GM19099 (cell line): Measurements from ENCODE around the gene FBXW2.

Experiments used
- POLR2A ChIP-seq: IDR thresholded peaks from 3 replicates; pipeline ENCODE4 v1.6.1; 2011; ENCODE audit warnings: low read depth; ENCODE audit not compliant: insufficient read length; ENCODE audit errors: extremely low read depth

FBXW2 gene

DNA sequence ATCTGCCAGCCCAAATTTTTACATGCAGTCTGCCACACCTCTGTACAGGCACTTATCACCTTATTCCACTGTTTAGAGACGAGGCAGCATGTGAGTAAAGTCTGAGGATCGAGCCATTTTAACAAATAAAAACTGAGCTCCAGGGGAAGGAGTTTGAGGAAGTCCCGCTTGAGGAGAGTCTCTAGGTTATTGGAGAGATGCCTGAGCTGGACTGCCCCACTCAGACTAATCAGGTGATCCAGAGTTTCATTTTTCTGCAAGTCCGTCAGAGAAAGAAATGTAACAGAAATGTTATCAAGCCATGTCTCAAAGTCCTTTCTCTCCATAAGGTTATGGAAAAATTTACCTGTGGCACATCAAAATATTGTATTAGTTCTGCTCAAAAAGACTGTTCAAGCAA is 5.3 kb downstream of the FBXW2 start:
- no peak for TF ChIP-seq POLR2A

DNA sequence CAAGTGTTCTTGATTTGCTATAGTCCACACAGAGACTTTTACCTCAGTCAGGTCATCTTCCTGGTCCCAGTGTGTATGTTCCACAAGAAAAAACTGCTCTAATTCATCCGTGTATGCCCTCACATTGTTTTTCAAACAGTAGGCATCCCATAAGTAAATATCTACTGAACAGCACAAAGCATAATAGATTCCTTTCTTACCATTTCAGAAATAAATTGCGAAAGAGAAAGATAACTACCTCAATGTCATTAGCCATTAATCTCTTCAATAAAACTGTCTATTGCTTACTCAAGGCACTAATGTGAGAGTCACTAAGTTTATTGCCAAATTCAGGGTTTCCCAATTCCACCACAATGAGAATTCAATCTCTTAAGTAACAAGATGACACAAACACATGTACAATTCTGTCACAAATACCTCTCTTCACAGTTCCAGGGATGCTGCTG is 9.6 kb downstream of the FBXW2 start:
- TF ChIP-seq POLR2A = no peak

DNA sequence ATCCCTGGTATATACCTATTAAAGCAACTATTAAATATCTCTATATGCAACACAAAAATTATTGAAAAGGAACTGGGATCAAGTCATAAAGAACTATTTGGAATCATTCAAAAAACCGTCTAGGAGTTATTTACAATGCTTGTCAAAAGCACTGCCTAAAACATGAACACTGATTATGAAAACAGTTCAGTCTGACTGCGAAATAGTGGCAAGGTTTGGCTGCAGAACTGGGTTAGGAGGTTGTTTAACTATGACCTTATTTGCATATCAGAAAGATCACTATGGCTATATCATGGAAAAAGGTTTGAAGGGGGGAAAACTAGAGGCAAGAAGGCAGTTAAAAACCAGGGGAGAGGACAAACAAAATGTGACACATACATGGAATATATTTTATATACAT is 12.0 kb downstream of the FBXW2 start:
- no peak for TF ChIP-seq POLR2A

- TF ChIP-seq POLR2A = no peak
These were observed 12.8 kb downstream of the FBXW2 start for GRCh38 chr9:120780367-120780766.

- TF ChIP-seq POLR2A = no peak
These were observed 14.0 kb downstream of the FBXW2 start for GRCh38 chr9:120779227-120779626.

DNA sequence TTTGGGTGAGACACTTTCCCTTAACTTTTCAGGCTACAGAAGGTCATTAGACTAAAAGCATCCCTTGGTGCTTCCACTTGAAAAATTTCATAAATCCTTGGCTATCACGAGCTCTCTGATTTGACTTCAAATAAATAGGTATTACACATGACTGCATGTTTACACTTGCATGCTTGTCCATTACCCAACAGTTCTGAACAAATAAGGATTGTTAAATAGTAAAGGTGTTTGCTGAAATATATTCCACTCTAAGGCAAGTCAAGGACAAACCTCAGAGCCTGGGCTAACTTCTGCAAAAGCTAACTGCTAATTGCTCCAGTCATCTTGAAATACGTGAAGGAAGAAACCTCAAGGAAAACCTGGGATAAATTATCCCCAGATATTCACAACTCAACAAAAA is 14.5 kb downstream of the FBXW2 start:
- TF ChIP-seq POLR2A = no peak

DNA sequence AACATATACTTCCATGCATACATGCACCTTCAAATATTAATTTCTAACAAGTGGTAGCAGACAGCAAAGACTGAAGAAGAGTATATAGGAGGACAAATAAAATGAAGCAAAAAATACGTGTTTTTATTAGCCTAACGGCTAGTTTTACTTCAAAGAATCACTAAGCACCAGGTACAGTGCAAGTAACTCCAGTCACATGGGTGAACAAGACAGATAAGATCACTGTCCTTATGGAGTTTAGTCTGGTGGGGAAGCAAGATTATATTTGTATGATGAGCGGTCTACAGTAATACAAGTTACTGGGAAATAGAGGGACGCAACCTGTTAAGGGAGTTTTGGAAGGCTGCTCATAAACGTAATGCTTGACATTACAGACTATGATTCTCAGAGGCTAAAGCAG is 16.0 kb downstream of the FBXW2 start:
- TF ChIP-seq POLR2A = no peak

DNA sequence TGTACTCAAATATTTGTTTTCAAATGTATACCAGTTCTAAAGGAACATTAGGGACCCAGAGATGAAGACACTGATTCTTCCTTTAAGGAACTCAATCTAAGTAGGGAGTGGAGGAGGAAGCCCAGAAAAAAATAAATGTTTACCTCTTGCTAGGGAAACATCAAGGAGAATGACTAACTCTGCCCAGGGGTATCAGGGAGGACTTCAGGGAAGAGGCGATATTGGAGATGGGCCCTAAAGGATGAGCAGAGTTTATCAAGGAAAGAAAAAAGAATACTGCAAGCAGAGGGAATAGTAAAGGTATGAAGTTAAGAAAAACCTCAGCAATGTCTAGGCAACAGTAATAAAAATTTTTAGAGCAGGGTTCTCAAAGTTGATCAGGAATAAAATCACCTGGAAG is 16.4 kb downstream of the FBXW2 start:
- TF ChIP-seq POLR2A = no peak

DNA sequence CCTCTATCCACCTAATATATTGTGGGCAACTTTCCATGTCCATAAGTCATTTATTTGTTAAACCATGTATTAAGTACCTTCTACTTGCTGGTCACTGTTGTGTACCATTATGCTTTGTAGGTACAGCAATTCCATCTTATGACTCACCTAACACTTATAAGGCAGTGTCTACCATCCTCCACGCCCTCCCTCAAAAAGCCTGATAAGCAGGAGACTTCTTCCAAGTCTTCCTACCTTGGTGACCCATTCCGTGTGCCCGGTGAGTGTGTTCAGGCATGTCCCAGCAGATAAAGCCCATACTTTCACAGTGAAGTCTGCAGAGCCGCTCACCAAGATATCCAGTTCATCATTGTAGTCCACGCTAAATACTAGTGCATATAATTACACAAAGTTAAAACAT is 17.4 kb downstream of the FBXW2 start:
- TF ChIP-seq POLR2A = no peak

GRCh38 chr9:120774719-120775118 is 18.5 kb downstream of the FBXW2 start:
- TF ChIP-seq POLR2A = no peak

DNA sequence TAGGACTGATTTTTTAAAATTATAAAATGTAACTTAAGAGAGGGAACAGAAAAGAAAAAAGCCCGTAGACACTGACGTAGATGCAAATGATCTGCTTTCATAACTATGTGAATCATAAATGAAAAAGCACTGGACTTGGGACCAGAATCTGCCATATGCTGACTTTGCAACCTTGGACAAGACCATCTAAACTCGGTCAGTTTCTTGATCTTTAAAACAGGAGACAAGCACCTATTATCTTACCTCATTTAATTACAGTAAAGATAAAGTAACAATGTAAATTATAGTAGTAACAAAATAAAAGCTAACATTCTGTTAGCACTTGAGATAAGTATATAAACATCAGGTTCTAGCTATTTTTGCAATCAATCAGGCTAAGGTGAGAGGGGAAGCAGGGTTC is 20.0 kb downstream of the FBXW2 start:
- no peak for TF ChIP-seq POLR2A

GRCh38 chr9:120770931-120771330 is 22.3 kb downstream of the FBXW2 start:
- no peak for TF ChIP-seq POLR2A

DNA sequence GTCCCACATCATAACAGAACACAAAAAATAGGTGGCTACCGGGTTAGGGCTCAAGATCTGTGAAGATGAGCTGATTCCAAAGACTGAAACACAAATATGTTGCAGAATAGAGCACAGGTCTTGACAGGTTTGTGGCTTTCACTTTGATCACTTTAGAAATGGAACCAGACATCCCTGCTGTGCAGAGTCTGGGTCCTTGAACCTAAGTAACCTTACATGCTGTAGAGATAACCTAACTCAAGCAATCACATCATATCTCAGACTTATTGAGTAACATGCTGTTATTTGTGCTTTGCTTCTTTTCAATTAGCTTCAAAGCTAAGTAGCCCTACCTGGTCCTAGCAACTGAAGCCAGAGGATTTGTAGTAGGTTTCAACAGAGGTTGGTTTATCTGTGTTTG is 24.3 kb downstream of the FBXW2 start:
- TF ChIP-seq POLR2A = no peak

DNA sequence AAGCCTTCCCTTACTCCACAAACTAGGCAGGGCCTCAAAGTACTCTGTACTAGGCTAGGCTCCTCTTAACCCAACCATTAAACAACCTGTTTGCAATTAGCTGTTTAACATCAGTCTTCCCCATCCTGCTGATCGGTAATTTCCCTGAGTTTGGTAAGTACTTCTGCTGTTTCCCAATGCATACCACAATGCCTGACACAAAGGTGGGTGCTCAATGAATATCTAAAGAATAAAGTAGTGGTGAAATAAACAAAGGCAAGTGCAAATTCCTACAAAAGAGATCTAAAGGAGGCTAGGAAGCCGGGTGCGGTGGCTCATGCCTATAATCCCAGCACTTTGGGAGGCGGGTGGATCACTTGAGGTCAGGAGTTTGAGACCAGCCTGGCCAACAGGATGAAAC is 25.0 kb downstream of the FBXW2 start:
- no peak for TF ChIP-seq POLR2A

- no peak for TF ChIP-seq POLR2A
These were observed 25.8 kb downstream of the FBXW2 start for GRCh38 chr9:120767451-120767850.

DNA sequence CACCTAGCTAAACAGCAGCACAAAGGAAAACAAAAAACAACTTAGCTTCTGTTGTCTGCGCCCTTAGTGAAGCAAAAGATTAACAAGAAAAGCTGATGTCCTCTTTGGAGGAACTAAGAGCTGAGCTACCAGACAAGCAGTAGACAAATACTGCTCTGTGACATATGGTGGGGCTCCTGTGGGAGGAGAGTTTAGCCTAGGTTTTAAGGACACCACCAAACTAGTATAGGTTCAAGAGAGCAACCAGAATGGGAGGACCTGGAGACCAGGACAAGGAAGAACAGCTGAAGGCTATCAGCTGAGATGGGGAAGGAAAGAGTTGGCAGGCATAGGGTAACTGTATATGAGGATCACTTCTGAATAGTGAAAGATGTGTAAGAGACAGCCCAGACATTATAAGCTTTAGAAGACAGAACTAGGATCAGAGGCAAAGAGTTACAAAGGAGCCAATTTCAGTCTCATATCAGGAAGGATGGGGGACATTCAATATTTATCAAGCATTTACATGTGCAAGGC is 27.2 kb downstream of the FBXW2 start:
- TF ChIP-seq POLR2A = no peak

GRCh38 chr9:120764476-120764875 is 28.7 kb downstream of the FBXW2 start:
- no peak for TF ChIP-seq POLR2A
